HL-60 (cell line): ENCODE data around the gene GOLT1A.
A peak's percentile ranks its signal among the peaks of the same experiment; 100 is the strongest.

Experiments used
- DNase-seq, 2 experiments: peaks; one replicate each; pipeline ENCODE4 v3.0.0-alpha.2; 2010 to 2020; ENCODE audit warnings: low read depth in 1 of 2, low spot score in 1 of 2
- H3K27ac ChIP-seq: fragments of 250-450 bp; sonication (Bioruptor Pico); replicated peaks from 2 replicates; pipeline ENCODE4 v1.5.1; 2020; ENCODE audit warnings: mild to moderate bottlenecking, moderate library complexity
- H3K27me3 ChIP-seq: fragments of 250-450 bp; sonication (Bioruptor Pico); 2 replicates; pipeline ENCODE4 v1.5.1; 2021; ENCODE audit warnings: mild to moderate bottlenecking, moderate library complexity; ENCODE audit not compliant: insufficient read depth, poor library complexity, severe bottlenecking
- H3K4me3 ChIP-seq: replicated peaks from 2 replicates; pipeline ENCODE4 v1.5.1; 2011; ENCODE audit warnings: mild to moderate bottlenecking, control low read depth, low read length; ENCODE audit not compliant: insufficient read depth
- CTCF ChIP-seq: IDR thresholded peaks from one replicate; pipeline ENCODE4 v1.5.1; 2011; ENCODE audit warnings: low read length, control low read depth, inconsistent platforms; ENCODE audit not compliant: insufficient read depth
- GABPA ChIP-seq: IDR thresholded peaks from 2 replicates; pipeline ENCODE4 v1.6.1; 2012; ENCODE audit warnings: low read depth
- POLR2AphosphoS5 ChIP-seq: IDR thresholded peaks from 2 replicates; pipeline ENCODE4 v1.6.1; 2012; ENCODE audit warnings: low read depth
- REST ChIP-seq: IDR thresholded peaks from 2 replicates; pipeline ENCODE4 v1.6.1; 2012; ENCODE audit warnings: low read depth; ENCODE audit not compliant: insufficient replicate concordance
- SPI1 ChIP-seq: IDR thresholded peaks from 2 replicates; pipeline ENCODE4 v1.6.1; 2012; ENCODE audit warnings: low read depth, mild to moderate bottlenecking, borderline replicate concordance

Gene GOLT1A

GRCh38 chr1:204151552-204152309 lies 62.1 kb downstream of the GOLT1A start, which contains the start of gene ETNK2:
Gene ETNK2, minus strand, starts transcription at chr1:204152044. Its CDS starts 192 bp downstream, at chr1:204151852.
- Histone ChIP-seq H3K4me3 (peak within 1 kb of the TSS; percentile 39), H3K27ac (no peak within 1 kb of the TSS), H3K27me3 (peaks cover 29% of the 10 kb centered on the region)
- no peak for DNase-seq
- TF ChIP-seq SPI1, result no peak
- TF ChIP-seq CTCF, result no peak
- TF ChIP-seq REST, result no peak
- TF ChIP-seq POLR2AphosphoS5, result no peak
- no peak for TF ChIP-seq GABPA

GRCh38 chr1:204150702-204151551 lies 62.9 kb downstream of the GOLT1A start:
- Histone ChIP-seq H3K27ac (no peak overlapping the region), H3K27me3 (peaks cover 32% of the 10 kb centered on the region), H3K4me3 (no peak overlapping the region)
- TF ChIP-seq CTCF, result no peak
- TF ChIP-seq SPI1, result no peak
- TF ChIP-seq POLR2AphosphoS5, result no peak
- no peak for TF ChIP-seq REST
- TF ChIP-seq GABPA, result no peak
- DNase-seq, result no peak

GRCh38 chr1:204149635-204150565 lies 63.9 kb downstream of the GOLT1A start:
- H3K27ac ChIP-seq, result no peak overlapping the region
- H3K4me3 ChIP-seq, result no peak overlapping the region
- no peak for DNase-seq
- TF ChIP-seq CTCF (no peak), SPI1 (no peak), REST (no peak), POLR2AphosphoS5 (no peak), GABPA (no peak)
- peaks cover 33% of the 10 kb centered on the region for H3K27me3 ChIP-seq
